GM18870 (cell line): ENCODE measurements around the gene MSX2.

Experiments used
- ATAC-seq: cut with Tn5 transposase; IDR thresholded peaks from one replicate; pipeline ENCODE4 v1.9.1; 2021; ENCODE audit warnings: moderate library complexity; ENCODE audit not compliant: unreplicated experiment

The MSX2 gene

GRCh38 chr5:174724484-174725260, at the start of gene MSX2:
MSX2 (plus strand) TSS chr5:174724582; CDS start chr5:174724660, 78 bp downstream.
- no peak for ATAC-seq

GRCh38 chr5:174675110-174675509, 49.3 kb upstream of the MSX2 start:
- ATAC-seq: no peak

GRCh38 chr5:174675916-174676315, 48.5 kb upstream of the MSX2 start:
- no peak for ATAC-seq

- no peak for ATAC-seq
Measured at GRCh38 chr5:174678107-174678506, 46.3 kb upstream of the MSX2 start.

GRCh38 chr5:174680901-174681565, 43.3 kb upstream of the MSX2 start:
- no peak for ATAC-seq

- ATAC-seq: no peak
Measured at GRCh38 chr5:174687503-174687902, 36.9 kb upstream of the MSX2 start.

- ATAC-seq: no peak
Measured at GRCh38 chr5:174688441-174689354, 35.7 kb upstream of the MSX2 start.

- no peak for ATAC-seq
Measured at GRCh38 chr5:174690271-174690670, 34.1 kb upstream of the MSX2 start.

GRCh38 chr5:174692381-174692780, 32.0 kb upstream of the MSX2 start:
- ATAC-seq: no peak

- ATAC-seq: no peak
Measured at GRCh38 chr5:174692982-174693422, 31.4 kb upstream of the MSX2 start.

- no peak for ATAC-seq
Measured at GRCh38 chr5:174693697-174694385, 30.5 kb upstream of the MSX2 start.

GRCh38 chr5:174694611-174695010, 29.8 kb upstream of the MSX2 start:
- no peak for ATAC-seq

GRCh38 chr5:174698156-174698555, 26.2 kb upstream of the MSX2 start:
- ATAC-seq: no peak

- ATAC-seq: no peak
Measured at GRCh38 chr5:174699131-174699530, 25.3 kb upstream of the MSX2 start.

- no peak for ATAC-seq
Measured at GRCh38 chr5:174706997-174707572, 17.3 kb upstream of the MSX2 start.

- ATAC-seq: no peak
Measured at GRCh38 chr5:174707671-174708070, 16.7 kb upstream of the MSX2 start.

- ATAC-seq: no peak
Measured at GRCh38 chr5:174708476-174709207, 15.7 kb upstream of the MSX2 start.

- ATAC-seq: no peak
Measured at GRCh38 chr5:174714751-174715150, 9.6 kb upstream of the MSX2 start.

- no peak for ATAC-seq
Measured at GRCh38 chr5:174715804-174716203, 8.6 kb upstream of the MSX2 start.
